ENCODE measurements around the gene CDC42BPB. TPM values are rescaled to one million over a fixed set of nuclear protein-coding genes. Genes with fewer than 3 reads are reported as not detected.
A peak's percentile ranks its signal among the peaks of the same experiment; 100 is the strongest.

The CDC42BPB gene
- total and polyA plus RNA-seq, 2 of the 13 experiments (the other 11 are each of a cell fraction or from before 2014, with no cell fraction given), result 19.7 to 32.3 TPM

DNA sequence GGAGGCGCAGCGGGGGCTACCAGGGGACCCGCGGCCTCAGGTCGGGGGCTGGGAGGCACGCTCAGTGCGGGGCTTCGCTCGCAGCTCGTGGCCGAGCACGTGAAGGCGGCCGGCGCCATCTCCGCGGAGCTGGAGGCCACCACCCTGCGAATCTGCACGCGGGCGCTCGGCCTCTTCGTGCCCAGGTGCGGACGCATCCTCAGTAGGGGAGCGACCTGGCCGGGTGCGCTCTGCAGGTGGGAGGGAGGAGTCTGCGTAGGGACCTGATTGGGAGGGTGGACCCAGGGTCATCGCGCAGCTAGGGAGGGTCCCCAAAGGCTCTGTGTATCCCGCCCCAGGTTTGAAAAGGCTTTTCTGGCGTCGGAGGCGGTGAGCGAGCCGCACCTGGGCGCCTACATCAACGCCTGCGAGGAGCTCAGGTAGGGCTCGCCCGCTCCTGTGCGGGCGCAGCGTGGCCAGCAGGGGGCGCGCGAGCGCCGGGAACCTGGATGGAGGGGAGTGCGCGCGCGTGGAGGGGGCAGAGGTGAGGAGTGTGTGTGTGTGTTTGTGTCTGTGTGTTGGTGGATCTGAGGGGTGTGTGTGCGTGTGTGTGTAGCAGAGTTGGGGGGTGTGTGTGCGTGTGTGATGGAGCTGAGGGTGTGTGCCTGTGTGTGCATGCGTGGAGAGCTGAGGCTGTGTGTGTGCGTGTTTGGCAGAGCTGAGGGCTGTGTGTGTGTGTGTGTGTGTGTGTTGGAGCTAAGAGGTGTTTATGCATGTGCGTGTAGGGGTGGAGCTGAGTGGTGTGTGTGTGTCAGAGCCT, 47.5 kb upstream of the CDC42BPB start (continued):
- TF ChIP-seq, protein P1, sequence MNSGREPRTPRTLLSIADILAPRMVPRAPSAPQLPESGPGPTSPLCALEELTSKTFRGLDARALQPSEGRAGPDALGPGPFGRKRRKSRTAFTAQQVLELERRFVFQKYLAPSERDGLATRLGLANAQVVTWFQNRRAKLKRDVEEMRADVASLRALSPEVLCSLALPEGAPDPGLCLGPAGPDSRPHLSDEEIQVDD (CRISPR knock-in tag; IDR thresholded peaks at IDR 0.05; ENCODE audit: borderline replicate concordance), result no peak
- no peak for TF ChIP-seq ZNF777 (CRISPR knock-in tag; IDR thresholded peaks at IDR 0.05)
- TF ChIP-seq, protein P2, sequence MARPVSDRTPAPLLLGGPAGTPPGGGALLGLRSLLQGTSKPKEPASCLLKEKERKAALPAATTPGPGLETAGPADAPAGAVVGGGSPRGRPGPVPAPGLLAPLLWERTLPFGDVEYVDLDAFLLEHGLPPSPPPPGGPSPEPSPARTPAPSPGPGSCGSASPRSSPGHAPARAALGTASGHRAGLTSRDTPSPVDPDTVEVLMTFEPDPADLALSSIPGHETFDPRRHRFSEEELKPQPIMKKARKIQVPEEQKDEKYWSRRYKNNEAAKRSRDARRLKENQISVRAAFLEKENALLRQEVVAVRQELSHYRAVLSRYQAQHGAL (CRISPR knock-in tag; IDR thresholded peaks at IDR 0.05; ENCODE audit: not compliant biosample characterization), result no peak
- TF ChIP-seq, protein P3, sequence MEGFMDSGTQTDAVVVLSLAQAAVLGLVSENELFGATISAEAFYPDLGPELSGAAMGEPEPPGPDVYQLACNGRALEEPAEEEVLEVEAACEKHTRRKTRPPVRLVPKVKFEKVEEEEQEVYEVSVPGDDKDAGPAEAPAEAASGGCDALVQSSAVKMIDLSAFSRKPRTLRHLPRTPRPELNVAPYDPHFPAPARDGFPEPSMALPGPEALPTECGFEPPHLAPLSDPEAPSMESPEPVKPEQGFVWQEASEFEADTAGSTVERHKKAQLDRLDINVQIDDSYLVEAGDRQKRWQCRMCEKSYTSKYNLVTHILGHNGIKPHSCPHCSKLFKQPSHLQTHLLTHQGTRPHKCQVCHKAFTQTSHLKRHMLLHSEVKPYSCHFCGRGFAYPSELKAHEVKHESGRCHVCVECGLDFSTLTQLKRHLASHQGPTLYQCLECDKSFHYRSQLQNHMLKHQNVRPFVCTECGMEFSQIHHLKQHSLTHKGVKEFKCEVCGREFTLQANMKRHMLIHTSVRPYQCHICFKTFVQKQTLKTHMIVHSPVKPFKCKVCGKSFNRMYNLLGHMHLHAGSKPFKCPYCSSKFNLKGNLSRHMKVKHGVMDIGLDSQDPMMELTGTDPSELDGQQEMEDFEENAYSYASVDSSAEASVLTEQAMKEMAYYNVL (CRISPR knock-in tag; IDR thresholded peaks at IDR 0.05; ENCODE audit: borderline replicate concordance), result no peak
- TF ChIP-seq KLF9 (CRISPR knock-in tag; IDR thresholded peaks at IDR 0.05; ENCODE audit: low read depth), result no peak
- TF ChIP-seq IKZF4 (CRISPR knock-in tag; IDR thresholded peaks at IDR 0.05; ENCODE audit: borderline replicate concordance, low read depth, not compliant biosample characterization), result no peak
- TF ChIP-seq, protein P4, sequence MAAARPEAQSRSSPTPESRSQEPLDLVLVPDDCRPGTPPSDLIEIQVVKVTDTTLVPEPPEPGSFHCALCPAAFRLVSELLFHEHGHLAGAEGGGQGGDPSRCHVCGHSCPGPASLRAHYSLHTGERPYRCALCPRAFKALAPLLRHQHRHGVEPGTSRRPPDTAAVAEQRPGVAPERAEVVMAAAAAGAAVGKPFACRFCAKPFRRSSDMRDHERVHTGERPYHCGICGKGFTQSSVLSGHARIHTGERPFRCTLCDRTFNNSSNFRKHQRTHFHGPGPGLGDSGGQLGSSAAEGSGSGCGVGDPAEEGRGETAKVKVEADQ (CRISPR knock-in tag; IDR thresholded peaks at IDR 0.05; ENCODE audit: borderline replicate concordance), result 0 out of 2 replicates have a peak, but pooled peaks have one; percentile 38
- TF ChIP-seq, protein P5, sequence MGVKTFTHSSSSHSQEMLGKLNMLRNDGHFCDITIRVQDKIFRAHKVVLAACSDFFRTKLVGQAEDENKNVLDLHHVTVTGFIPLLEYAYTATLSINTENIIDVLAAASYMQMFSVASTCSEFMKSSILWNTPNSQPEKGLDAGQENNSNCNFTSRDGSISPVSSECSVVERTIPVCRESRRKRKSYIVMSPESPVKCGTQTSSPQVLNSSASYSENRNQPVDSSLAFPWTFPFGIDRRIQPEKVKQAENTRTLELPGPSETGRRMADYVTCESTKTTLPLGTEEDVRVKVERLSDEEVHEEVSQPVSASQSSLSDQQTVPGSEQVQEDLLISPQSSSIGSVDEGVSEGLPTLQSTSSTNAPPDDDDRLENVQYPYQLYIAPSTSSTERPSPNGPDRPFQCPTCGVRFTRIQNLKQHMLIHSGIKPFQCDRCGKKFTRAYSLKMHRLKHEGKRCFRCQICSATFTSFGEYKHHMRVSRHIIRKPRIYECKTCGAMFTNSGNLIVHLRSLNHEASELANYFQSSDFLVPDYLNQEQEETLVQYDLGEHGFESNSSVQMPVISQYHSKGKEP (CRISPR knock-in tag; IDR thresholded peaks at IDR 0.05), result no peak
- no peak for TF ChIP-seq ZFP62 (CRISPR knock-in tag; IDR thresholded peaks at IDR 0.05)
- TF ChIP-seq, protein P6, sequence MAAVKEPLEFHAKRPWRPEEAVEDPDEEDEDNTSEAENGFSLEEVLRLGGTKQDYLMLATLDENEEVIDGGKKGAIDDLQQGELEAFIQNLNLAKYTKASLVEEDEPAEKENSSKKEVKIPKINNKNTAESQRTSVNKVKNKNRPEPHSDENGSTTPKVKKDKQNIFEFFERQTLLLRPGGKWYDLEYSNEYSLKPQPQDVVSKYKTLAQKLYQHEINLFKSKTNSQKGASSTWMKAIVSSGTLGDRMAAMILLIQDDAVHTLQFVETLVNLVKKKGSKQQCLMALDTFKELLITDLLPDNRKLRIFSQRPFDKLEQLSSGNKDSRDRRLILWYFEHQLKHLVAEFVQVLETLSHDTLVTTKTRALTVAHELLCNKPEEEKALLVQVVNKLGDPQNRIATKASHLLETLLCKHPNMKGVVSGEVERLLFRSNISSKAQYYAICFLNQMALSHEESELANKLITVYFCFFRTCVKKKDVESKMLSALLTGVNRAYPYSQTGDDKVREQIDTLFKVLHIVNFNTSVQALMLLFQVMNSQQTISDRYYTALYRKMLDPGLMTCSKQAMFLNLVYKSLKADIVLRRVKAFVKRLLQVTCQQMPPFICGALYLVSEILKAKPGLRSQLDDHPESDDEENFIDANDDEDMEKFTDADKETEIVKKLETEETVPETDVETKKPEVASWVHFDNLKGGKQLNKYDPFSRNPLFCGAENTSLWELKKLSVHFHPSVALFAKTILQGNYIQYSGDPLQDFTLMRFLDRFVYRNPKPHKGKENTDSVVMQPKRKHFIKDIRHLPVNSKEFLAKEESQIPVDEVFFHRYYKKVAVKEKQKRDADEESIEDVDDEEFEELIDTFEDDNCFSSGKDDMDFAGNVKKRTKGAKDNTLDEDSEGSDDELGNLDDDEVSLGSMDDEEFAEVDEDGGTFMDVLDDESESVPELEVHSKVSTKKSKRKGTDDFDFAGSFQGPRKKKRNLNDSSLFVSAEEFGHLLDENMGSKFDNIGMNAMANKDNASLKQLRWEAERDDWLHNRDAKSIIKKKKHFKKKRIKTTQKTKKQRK (IDR thresholded peaks at IDR 0.05; ENCODE audit: low read length), result no peak
- no peak for TF ChIP-seq STAT5B (CRISPR knock-in tag; IDR thresholded peaks at IDR 0.05)
- no peak for TF ChIP-seq ZNF790 (CRISPR knock-in tag; IDR thresholded peaks at IDR 0.05; ENCODE audit: borderline replicate concordance)
- TF ChIP-seq ZNF30 (CRISPR knock-in tag; IDR thresholded peaks at IDR 0.05), result no peak
- no peak for TF ChIP-seq ZNF256 (CRISPR knock-in tag; conservative IDR thresholded peaks at IDR 0.05)
- TF ChIP-seq TEAD2 (CRISPR knock-in tag; IDR thresholded peaks at IDR 0.05), result no peak
- no peak for TF ChIP-seq SMYD3 (CRISPR knock-in tag; IDR thresholded peaks at IDR 0.05)
- peak; percentile 50; the same call in 1 of the 2 replicates for TF ChIP-seq SPEN (CRISPR knock-in tag; IDR thresholded peaks at IDR 0.05; ENCODE audit: low read depth)
- TF ChIP-seq ZNF343 (CRISPR knock-in tag; IDR thresholded peaks at IDR 0.05), result no peak
- TF ChIP-seq, protein P7, sequence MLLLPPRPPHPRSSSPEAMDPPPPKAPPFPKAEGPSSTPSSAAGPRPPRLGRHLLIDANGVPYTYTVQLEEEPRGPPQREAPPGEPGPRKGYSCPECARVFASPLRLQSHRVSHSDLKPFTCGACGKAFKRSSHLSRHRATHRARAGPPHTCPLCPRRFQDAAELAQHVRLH (CRISPR knock-in tag; IDR thresholded peaks at IDR 0.05; ENCODE audit: borderline replicate concordance, low read depth), result peak; percentile 68; the same call in 1 of the 2 replicates
